Effector memory CD8-positive, alpha-beta T cell (primary cell): Measurements from ENCODE around the gene SH2B2.
"Not testable (repeated sequence)": the region's sequence is repeated elsewhere in the genome, so short reads cannot be mapped to it uniquely, and the experiment has no call there.

Experiments
- ATAC-seq: fragments of 150-1000 bp; cut with Tn5 transposase; replicated peaks from 2 replicates; pipeline ENCODE4 v1.10.0; 2021; ENCODE audit warnings: mild to moderate bottlenecking, moderate library complexity
- DNase-seq, 3 experiments: peaks; one replicate each; pipeline ENCODE4 v3.0.0; 2021
- H3K27ac Mint-ChIP-seq, 2 donors: one replicate each; pipeline ENCODE4 v1.8.0; 2022; ENCODE audit warnings: mild to moderate bottlenecking in 2 of 2, mixed read lengths in 2 of 2, moderate library complexity in 2 of 2
- H3K27me3 Mint-ChIP-seq, 2 donors: one replicate each; pipeline ENCODE4 v1.8.0; 2022; ENCODE audit warnings: mixed read lengths in 2 of 2
- H3K36me3 Mint-ChIP-seq: one replicate; pipeline ENCODE4 v1.8.0; 2022; ENCODE audit warnings: mild to moderate bottlenecking, moderate library complexity, mixed read lengths; ENCODE audit not compliant: insufficient read depth
- H3K4me1 Mint-ChIP-seq, 2 donors: one replicate each; pipeline ENCODE4 v1.8.0; 2022; ENCODE audit warnings: low read depth in 2 of 2, mixed read lengths in 2 of 2
- H3K4me3 Mint-ChIP-seq, 2 donors: one replicate each; pipeline ENCODE4 v1.8.0; 2022; ENCODE audit warnings: mild to moderate bottlenecking in 2 of 2, mixed read lengths in 2 of 2, moderate library complexity in 2 of 2
- H3K9me3 Mint-ChIP-seq, 2 donors: one replicate each; pipeline ENCODE4 v1.8.0; 2022; ENCODE audit warnings: mixed read lengths in 2 of 2

The SH2B2 gene

GRCh38 chr7:102296514-102296913 is 9.8 kb downstream of the SH2B2 start:
- H3K9me3 Mint-ChIP-seq, result no peaks in the 10 kb centered on the region
- no peak for DNase-seq
- no peak overlapping the region for H3K4me3 Mint-ChIP-seq
- H3K27me3 Mint-ChIP-seq, result peaks cover 0 to 50% of the 10 kb centered on the region in 2 donors
- H3K36me3 Mint-ChIP-seq, result no peaks in the 10 kb centered on the region
- peaks cover 0 to 4% of the 10 kb centered on the region in 2 donors for H3K4me1 Mint-ChIP-seq
- no peak overlapping the region for H3K27ac Mint-ChIP-seq
- no peak for ATAC-seq

GRCh38 chr7:102297487-102298218 is 11.0 kb downstream of the SH2B2 start:
- ATAC-seq, result no peak
- DNase-seq, result no peak
- H3K27me3 Mint-ChIP-seq, result peaks cover 0 to 43% of the 10 kb centered on the region in 2 donors
- H3K4me3 Mint-ChIP-seq, result no peak overlapping the region
- no peaks in the 10 kb centered on the region for H3K9me3 Mint-ChIP-seq
- no peak overlapping the region for H3K27ac Mint-ChIP-seq
- H3K4me1 Mint-ChIP-seq, result peaks cover 0 to 3% of the 10 kb centered on the region in 2 donors
- H3K36me3 Mint-ChIP-seq, result no peaks in the 10 kb centered on the region

GRCh38 chr7:102300643-102301221 is 14.1 kb downstream of the SH2B2 start:
- Mint-ChIP-seq H3K4me3 (no peak overlapping the region), H3K27me3 (peaks cover 0 to 18% of the 10 kb centered on the region in 2 donors), H3K36me3 (no peaks in the 10 kb centered on the region), H3K9me3 (no peaks in the 10 kb centered on the region), H3K4me1 (peaks cover 4 to 7% of the 10 kb centered on the region in 2 donors), H3K27ac (no peak overlapping the region)
- ATAC-seq (no peak), DNase-seq (no peak)

GRCh38 chr7:102301367-102301766 is 14.7 kb downstream of the SH2B2 start:
- H3K27me3 Mint-ChIP-seq, result peaks cover 0 to 12% of the 10 kb centered on the region in 2 donors
- not testable (repeated sequence) for H3K4me3 Mint-ChIP-seq, ATAC-seq, H3K9me3 Mint-ChIP-seq, H3K36me3 Mint-ChIP-seq, H3K4me1 Mint-ChIP-seq, DNase-seq, H3K27ac Mint-ChIP-seq

- peaks cover 10 to 14% of the 10 kb centered on the region in 2 donors for H3K4me1 Mint-ChIP-seq
- no peak overlapping the region for H3K4me3 Mint-ChIP-seq
- H3K9me3 Mint-ChIP-seq, result no peaks in the 10 kb centered on the region
- H3K27me3 Mint-ChIP-seq, result peaks cover 0 to 11% of the 10 kb centered on the region in 2 donors
- H3K27ac Mint-ChIP-seq, result no peak overlapping the region
- no peak for ATAC-seq
- DNase-seq, result no peak
- H3K36me3 Mint-ChIP-seq, result peaks cover 5% of the 10 kb centered on the region
Measured at GRCh38 chr7:102302025-102302424, 15.4 kb downstream of the SH2B2 start.

GRCh38 chr7:102303669-102304422 is 17.2 kb downstream of the SH2B2 start:
- H3K4me1 Mint-ChIP-seq, result peaks cover 10 to 18% of the 10 kb centered on the region in 2 donors
- H3K27me3 Mint-ChIP-seq, result no peaks in the 10 kb centered on the region
- no peak overlapping the region for H3K4me3 Mint-ChIP-seq
- peaks cover 11% of the 10 kb centered on the region for H3K36me3 Mint-ChIP-seq
- H3K27ac Mint-ChIP-seq, result no peak overlapping the region
- peak; percentile 28 for ATAC-seq
- no peak for DNase-seq
- H3K9me3 Mint-ChIP-seq, result no peaks in the 10 kb centered on the region

- H3K4me3 Mint-ChIP-seq, result no peak overlapping the region
- no peaks in the 10 kb centered on the region for H3K9me3 Mint-ChIP-seq
- H3K27ac Mint-ChIP-seq, result no peak overlapping the region
- no peak for DNase-seq
- ATAC-seq, result no peak
- H3K4me1 Mint-ChIP-seq, result peaks cover 10 to 18% of the 10 kb centered on the region in 2 donors
- H3K27me3 Mint-ChIP-seq, result no peaks in the 10 kb centered on the region
- peaks cover 11% of the 10 kb centered on the region for H3K36me3 Mint-ChIP-seq
Measured at GRCh38 chr7:102304668-102305067, 18.0 kb downstream of the SH2B2 start.

- peaks cover 11% of the 10 kb centered on the region for H3K36me3 Mint-ChIP-seq
- H3K9me3 Mint-ChIP-seq, result no peaks in the 10 kb centered on the region
- H3K27ac Mint-ChIP-seq, result peak overlapping the region; percentile 79 to 85
- ATAC-seq, result peak; percentile 69
- no peak for DNase-seq
- H3K4me3 Mint-ChIP-seq, result peak overlapping the region; percentile 55 to 64
- no peaks in the 10 kb centered on the region for H3K27me3 Mint-ChIP-seq
- H3K4me1 Mint-ChIP-seq, result peaks cover 10 to 18% of the 10 kb centered on the region in 2 donors
Measured at GRCh38 chr7:102305414-102306268, 19.0 kb downstream of the SH2B2 start.

- H3K36me3 Mint-ChIP-seq, result peaks cover 11% of the 10 kb centered on the region
- peak overlapping the region; percentile 55 to 64 for H3K4me3 Mint-ChIP-seq
- peaks cover 10 to 18% of the 10 kb centered on the region in 2 donors for H3K4me1 Mint-ChIP-seq
- no peaks in the 10 kb centered on the region for H3K9me3 Mint-ChIP-seq
- no peaks in the 10 kb centered on the region for H3K27me3 Mint-ChIP-seq
- ATAC-seq (peak; percentile 61), DNase-seq (no peak)
- peak overlapping the region; percentile 80 to 85 for H3K27ac Mint-ChIP-seq
Measured at GRCh38 chr7:102306916-102307677, 20.4 kb downstream of the SH2B2 start.

- no peaks in the 10 kb centered on the region for H3K27me3 Mint-ChIP-seq
- H3K4me3 Mint-ChIP-seq, result no peak overlapping the region
- ATAC-seq (no peak), DNase-seq (no peak)
- peaks cover 11% of the 10 kb centered on the region for H3K36me3 Mint-ChIP-seq
- H3K27ac Mint-ChIP-seq, result no peak overlapping the region
- H3K4me1 Mint-ChIP-seq, result peaks cover 5 to 17% of the 10 kb centered on the region in 2 donors
- H3K9me3 Mint-ChIP-seq, result no peaks in the 10 kb centered on the region
Measured at GRCh38 chr7:102310414-102310815, 23.7 kb downstream of the SH2B2 start.

GRCh38 chr7:102312317-102312716 is 25.6 kb downstream of the SH2B2 start:
- no peak for ATAC-seq
- H3K9me3 Mint-ChIP-seq, result no peaks in the 10 kb centered on the region
- no peak overlapping the region for H3K4me3 Mint-ChIP-seq
- no peak for DNase-seq
- peaks cover 0 to 1% of the 10 kb centered on the region in 2 donors for H3K4me1 Mint-ChIP-seq
- H3K27me3 Mint-ChIP-seq, result no peaks in the 10 kb centered on the region
- H3K36me3 Mint-ChIP-seq, result peaks cover 7% of the 10 kb centered on the region
- no peak overlapping the region for H3K27ac Mint-ChIP-seq

- H3K27me3 Mint-ChIP-seq, result no peaks in the 10 kb centered on the region
- DNase-seq (no peak), ATAC-seq (no peak)
- H3K9me3 Mint-ChIP-seq, result no peaks in the 10 kb centered on the region
- H3K4me1 Mint-ChIP-seq, result no peaks in the 10 kb centered on the region
- peaks cover 4% of the 10 kb centered on the region for H3K36me3 Mint-ChIP-seq
- no peak overlapping the region for H3K27ac Mint-ChIP-seq
- H3K4me3 Mint-ChIP-seq, result no peak overlapping the region
Measured at GRCh38 chr7:102313997-102314780, 27.5 kb downstream of the SH2B2 start.
